K562 (cell line): Measurements from ENCODE around the gene ACTBL2. TPM values are rescaled to one million over a fixed set of nuclear protein-coding genes. Genes with fewer than 3 reads are reported as not detected.

Source experiments
- ATAC-seq: fragments of 200-7000 bp; cut with Tn5 transposase; 3 replicates; pipeline ENCODE4 v1.9.1; 2020; ENCODE audit warnings: moderate library complexity
- BruUV-seq: library from RNA; stranded (reverse); fragments of 400-500 nt; replicated peaks from 2 replicates; lab custom pipeline; 2021; lab: Mats Ljungman, UMichigan
- CTCF ChIA-PET: fragments of 300-600 bp; formaldehyde crosslinking; extraction: SDS; loops from one replicate; lab custom pipeline; 2021; ENCODE audit warnings: low intra/inter-chr PET ratio; lab: Yijun Ruan, JAX
- POLR2A ChIA-PET: fragments of 300-600, 350-650 bp; sonication (Branson Sonifier 250); formaldehyde crosslinking; extraction: SDS; loops from one replicate; lab custom pipeline; 2021; ENCODE audit warnings: antibody characterized with exemption, inconsistent platforms; lab: Yijun Ruan, JAX
- DNase-seq, 4 experiments: peaks; one replicate each; pipeline versions ENCODE4 v3.0.0 to v3.0.0-alpha.2; 2011 to 2018; ENCODE audit warnings: low spot score in 3 of 4, mixed read lengths in 3 of 4; ENCODE audit errors: extremely low read depth in 1 of 4
- FAIRE-seq: peaks from 2 replicates; lab custom pipeline; 2011; peaks lifted over from hg19 to GRCh38; lab: Jason Lieb, UNC
- H2AFZ ChIP-seq: 2 replicates; pipeline ENCODE4 v1.6.0; 2011; ENCODE audit warnings: low read depth, low read length, control low read depth, inconsistent platforms
- H3K27ac ChIP-seq: fragments of 200-600 bp; 3 replicates; pipeline ENCODE4 v1.8.0; 2011; ENCODE audit warnings: low read depth, mild to moderate bottlenecking, control low read depth, inconsistent platforms, low read length, moderate library complexity, mixed read lengths; ENCODE audit errors: extremely low read depth
- H3K27me3 ChIP-seq, 2 experiments: fragments of 300-600 bp in 1 of 2; 2 replicates in 1 of 2; 3 replicates in 1 of 2; pipeline versions ENCODE4 v1.6.0 to v1.8.0; 2011; ENCODE audit warnings: inconsistent platforms in 2 of 2, low read length in 2 of 2, mild to moderate bottlenecking in 1 of 2, mixed read lengths in 1 of 2, moderate library complexity in 1 of 2; ENCODE audit not compliant: control insufficient read depth in 2 of 2, insufficient read depth in 2 of 2
- H3K36me3 ChIP-seq: fragments of 300-600 bp; 3 replicates; pipeline ENCODE4 v1.8.0; 2011; ENCODE audit warnings: mild to moderate bottlenecking, low read length, inconsistent platforms; ENCODE audit not compliant: control insufficient read depth, insufficient read depth
- H3K4me1 ChIP-seq, 2 experiments: fragments of 200-600 bp in 1 of 2; replicated peaks in 1 of 2; 2 replicates in 1 of 2; 3 replicates in 1 of 2; pipeline versions ENCODE4 v1.5.1 to v1.8.0; 2011; ENCODE audit warnings: inconsistent platforms in 2 of 2, low read length in 2 of 2, mild to moderate bottlenecking in 1 of 2, mixed read lengths in 1 of 2, moderate library complexity in 1 of 2; ENCODE audit not compliant: control insufficient read depth in 2 of 2, insufficient read depth in 2 of 2
- H3K4me2 ChIP-seq: 2 replicates; pipeline ENCODE4 v1.6.1; 2011; ENCODE audit warnings: low read length, control low read depth, inconsistent platforms, mixed read lengths; ENCODE audit not compliant: insufficient read depth
- H3K4me3 ChIP-seq: fragments of 200-600 bp; sonication (generic), shearing (Covaris generic); 2 replicates; pipeline ENCODE4 v1.5.1; 2016; ENCODE audit warnings: control low read depth, inconsistent platforms
- H3K79me2 ChIP-seq: fragments of 200-600 bp; 3 replicates; pipeline ENCODE4 v1.8.0; 2011; ENCODE audit warnings: low read length, inconsistent platforms; ENCODE audit not compliant: control insufficient read depth, insufficient read depth
- H3K9ac ChIP-seq, 2 experiments: 2 replicates each; pipeline versions ENCODE4 v1.6.0 to v1.6.1; 2011; ENCODE audit warnings: low read depth in 2 of 2, low read length in 2 of 2, control low read depth in 1 of 2, inconsistent platforms in 1 of 2, mild to moderate bottlenecking in 1 of 2, mixed read lengths in 1 of 2; ENCODE audit not compliant: insufficient read depth in 1 of 2
- H3K9me1 ChIP-seq: one replicate; pipeline ENCODE4 v1.6.0; 2011; ENCODE audit warnings: inconsistent platforms, mild to moderate bottlenecking, low read length, moderate library complexity; ENCODE audit not compliant: control insufficient read depth, insufficient read depth
- H3K9me3 ChIP-seq: replicated peaks from 2 replicates; pipeline ENCODE4 v1.5.1; 2011; ENCODE audit warnings: low read depth, low read length, inconsistent platforms; ENCODE audit not compliant: control insufficient read depth, insufficient read depth
- H4K20me1 ChIP-seq: replicated peaks from 2 replicates; pipeline ENCODE4 v1.6.1; 2011; ENCODE audit warnings: low read length, inconsistent platforms, mixed read lengths; ENCODE audit not compliant: control insufficient read depth, insufficient read depth
- FOS ChIP-seq: IDR thresholded peaks from 3 replicates; pipeline ENCODE4 v1.6.1; 2011; ENCODE audit not compliant: insufficient read length; ENCODE audit errors: extremely low read depth
- GTF2E2 ChIP-seq: fragments of 200-800 bp; sonication (Bioruptor generic); IDR thresholded peaks from 2 replicates; pipeline ENCODE4 v1.6.1; 2016; ENCODE audit warnings: missing genetic modification characterization, missing compliant biosample characterization
- HNRNPL ChIP-seq: fragments of 200-400 bp; formaldehyde crosslinking; IDR thresholded peaks from 2 replicates; pipeline ENCODE4 v1.6.1; 2017; ENCODE audit warnings: low read depth, mild to moderate bottlenecking, low read length
- MCM3 ChIP-seq: fragments of 450-650 bp; IDR thresholded peaks from 2 replicates; pipeline ENCODE4 v1.6.1; 2016
- NR2C2 ChIP-seq, 2 experiments: fragments of 200-800 bp in 1 of 2; sonication (Bioruptor generic) in 1 of 2; sonication (generic) in 1 of 2; formaldehyde crosslinking in 1 of 2; IDR thresholded peaks; 2 replicates each; pipeline versions ENCODE4 v1.6.1 to v1.8.0; 2016 to 2022; ENCODE audit warnings: mild to moderate bottlenecking in 1 of 2, missing compliant biosample characterization in 1 of 2, missing genetic modification characterization in 1 of 2, missing genetic modification reagents in 1 of 2
- PTRF ChIP-seq: fragments of 450-650 bp; IDR thresholded peaks from 2 replicates; pipeline ENCODE4 v1.6.1; 2016; ENCODE audit warnings: mild to moderate bottlenecking, missing genetic modification characterization, missing compliant biosample characterization
- ZBTB26 ChIP-seq: fragments of 450-650 bp; formaldehyde crosslinking; IDR thresholded peaks from 2 replicates; pipeline ENCODE4 v1.4.0; 2022; ENCODE audit warnings: missing genetic modification characterization
- ZNF436 ChIP-seq: fragments of 250-450, 450-650 bp; sonication (Bioruptor Pico); formaldehyde crosslinking; IDR thresholded peaks from 2 replicates; pipeline ENCODE4 v1.7.0; 2020; ENCODE audit warnings: mild to moderate bottlenecking
- ZNF445 ChIP-seq: fragments of 250-450 bp; sonication (Bioruptor Pico); IDR thresholded peaks from 2 replicates; pipeline ENCODE4 v1.4.0; 2020; ENCODE audit warnings: low read depth, mild to moderate bottlenecking, moderate library complexity
- WGBS: fragments of 100-300 bp; shearing (Covaris generic); methylation state at CpG from one replicate; pipeline ENCODE4 v1.1.6; 2016; ENCODE audit warnings: low coverage, mixed read lengths; ENCODE audit not compliant: insufficient coverage; ENCODE audit errors: missing lambda C conversion rate; 5-methylcytosine and 5-hydroxymethylcytosine counted together
- in situ Hi-C: fragments of 300-500 bp; cut with MboI; formaldehyde crosslinking; loops from 4 replicates; pipeline ENCODE4 v1.15.0; 2018; ENCODE audit warnings: inconsistent platforms, mixed read lengths
- intact Hi-C: fragments of 100-400 bp; cut with micrococcal nuclease; formaldehyde crosslinking; loops from 2 replicates; pipeline ENCODE4 v1.14.2; 2022
- polyA plus RNA-seq, 8 experiments: library from polyadenylated mRNA; depleted of rRNA in 4 of 8; stranded (reverse) in 5 of 8; unstranded in 3 of 8; fragments of >200 nt; fragmentation: Nextera tagmentation in 2 of 8; fragmentation: Illumina TruSeq in 1 of 8; extraction: Ambion mirVana in 2 of 8; extraction: Trizol in 1 of 8; gene quantifications; 2 replicates each; pipeline versions ENCODE4 v1.2.1 to v1.2.3, GENCODE V29; 2011 to 2014; ENCODE audit warnings: inconsistent platforms in 1 of 8, missing spikeins in 1 of 8
- total RNA-seq, 7 experiments: library from RNA; depleted of rRNA in 6 of 7; stranded (reverse); fragments of >200 nt in 6 of 7; fragmentation: Illumina TruSeq in 2 of 7; extraction: Trizol in 2 of 7; gene quantifications; 2 replicates each; pipeline versions ENCODE4 v1.2.1 to v1.2.3, GENCODE V29; 2011 to 2021; ENCODE audit warnings: low replicate concordance in 1 of 7
- TF ChIP-seq, protein P1 (sequence below): fragments of 250-450 bp; sonication (Bioruptor Pico); IDR thresholded peaks from 2 replicates; pipeline ENCODE4 v1.8.0; 2021; ENCODE audit warnings: moderate library complexity, mild to moderate bottlenecking, inconsistent platforms
- TF ChIP-seq, protein P2 (sequence below): fragments of 250-450 bp; sonication (Bioruptor Pico); IDR thresholded peaks from 2 replicates; pipeline ENCODE4 v1.5.0; 2021

The ACTBL2 gene
- total and polyA plus RNA-seq, 9 of the 15 experiments (the other 6 are each of a cell fraction or from before 2014, with no cell fraction given): not detected

- no peaks in the 10 kb centered on the region for H3K79me2 ChIP-seq
- no peak overlapping the region for H2AFZ ChIP-seq
- no peak for TF ChIP-seq GTF2E2 (tag)
- no peak for TF ChIP-seq ZNF436 (CRISPR knock-in tag)
- TF ChIP-seq, protein P1, sequence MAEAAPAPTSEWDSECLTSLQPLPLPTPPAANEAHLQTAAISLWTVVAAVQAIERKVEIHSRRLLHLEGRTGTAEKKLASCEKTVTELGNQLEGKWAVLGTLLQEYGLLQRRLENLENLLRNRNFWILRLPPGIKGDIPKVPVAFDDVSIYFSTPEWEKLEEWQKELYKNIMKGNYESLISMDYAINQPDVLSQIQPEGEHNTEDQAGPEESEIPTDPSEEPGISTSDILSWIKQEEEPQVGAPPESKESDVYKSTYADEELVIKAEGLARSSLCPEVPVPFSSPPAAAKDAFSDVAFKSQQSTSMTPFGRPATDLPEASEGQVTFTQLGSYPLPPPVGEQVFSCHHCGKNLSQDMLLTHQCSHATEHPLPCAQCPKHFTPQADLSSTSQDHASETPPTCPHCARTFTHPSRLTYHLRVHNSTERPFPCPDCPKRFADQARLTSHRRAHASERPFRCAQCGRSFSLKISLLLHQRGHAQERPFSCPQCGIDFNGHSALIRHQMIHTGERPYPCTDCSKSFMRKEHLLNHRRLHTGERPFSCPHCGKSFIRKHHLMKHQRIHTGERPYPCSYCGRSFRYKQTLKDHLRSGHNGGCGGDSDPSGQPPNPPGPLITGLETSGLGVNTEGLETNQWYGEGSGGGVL (CRISPR knock-in tag): no peak
- no peaks in the 10 kb centered on the region for H3K27me3 ChIP-seq
- H3K27ac ChIP-seq: no peak overlapping the region
- peaks cover 0 to 6% of the 10 kb centered on the region in 2 experiments; a peak in 3 of 5 replicates for H3K4me1 ChIP-seq
- H3K4me3 ChIP-seq: no peak overlapping the region
- H4K20me1 ChIP-seq: no peaks in the 10 kb centered on the region
- DNase-seq (no peak), FAIRE-seq (no peak), ATAC-seq (no peak)
- no peak overlapping the region for H3K4me2 ChIP-seq
- ChIA-PET POLR2A (interaction anchor here (0.7 kb wide), 1 partner anchor 150 kb away, joined by 3 read pairs; no protein-coding TSS in a partner anchor), CTCF (no interaction called here)
- in situ Hi-C loops: no loop called here
- intact Hi-C loops: no loop called here
- no peak overlapping the region for H3K9ac ChIP-seq
- H3K36me3 ChIP-seq: no peaks in the 10 kb centered on the region
- no TSS peak for BruUV-seq
- H3K9me1 ChIP-seq: no peaks in the 10 kb centered on the region
- H3K9me3 ChIP-seq: no peaks in the 10 kb centered on the region
These were observed 35.0 kb downstream of the ACTBL2 start for GRCh38 chr5:57447658-57448057.

- no peaks in the 10 kb centered on the region for H3K9me1 ChIP-seq
- ChIA-PET POLR2A (interaction anchor here (0.7 kb wide), 1 partner anchor 151 kb away, joined by 3 read pairs; no protein-coding TSS in a partner anchor), CTCF (no interaction called here)
- H3K27me3 ChIP-seq: no peaks in the 10 kb centered on the region
- DNase-seq (no peak), FAIRE-seq (no peak), ATAC-seq (no peak)
- H3K9me3 ChIP-seq: no peaks in the 10 kb centered on the region
- no peak overlapping the region for H3K4me2 ChIP-seq
- 26% methylated on average over 2 of the region's 2 CpGs for WGBS
- intact Hi-C loops: no loop called here
- no peak overlapping the region for H3K27ac ChIP-seq
- H3K4me1 ChIP-seq: peaks cover 2 to 13% of the 10 kb centered on the region in 2 experiments; a peak in 3 of 5 replicates
- no peak overlapping the region for H3K4me3 ChIP-seq
- H3K79me2 ChIP-seq: no peaks in the 10 kb centered on the region
- H3K36me3 ChIP-seq: no peaks in the 10 kb centered on the region
- no peak overlapping the region for H2AFZ ChIP-seq
- H3K9ac ChIP-seq: no peak overlapping the region
- no TSS peak for BruUV-seq
- H4K20me1 ChIP-seq: no peaks in the 10 kb centered on the region
- in situ Hi-C loops: no loop called here
- TF ChIP-seq MCM3 (no peak), HNRNPL (no peak), NR2C2 (CRISPR knock-in tag; IDR thresholded peaks at IDR 0.05) (no peak), NR2C2 (tag; IDR thresholded peaks at IDR 0.05) (no peak), PTRF (tag) (no peak), FOS (no peak), ZNF445 (CRISPR knock-in tag) (no peak), ZBTB26 (CRISPR knock-in tag) (no peak)
- TF ChIP-seq, protein P2, sequence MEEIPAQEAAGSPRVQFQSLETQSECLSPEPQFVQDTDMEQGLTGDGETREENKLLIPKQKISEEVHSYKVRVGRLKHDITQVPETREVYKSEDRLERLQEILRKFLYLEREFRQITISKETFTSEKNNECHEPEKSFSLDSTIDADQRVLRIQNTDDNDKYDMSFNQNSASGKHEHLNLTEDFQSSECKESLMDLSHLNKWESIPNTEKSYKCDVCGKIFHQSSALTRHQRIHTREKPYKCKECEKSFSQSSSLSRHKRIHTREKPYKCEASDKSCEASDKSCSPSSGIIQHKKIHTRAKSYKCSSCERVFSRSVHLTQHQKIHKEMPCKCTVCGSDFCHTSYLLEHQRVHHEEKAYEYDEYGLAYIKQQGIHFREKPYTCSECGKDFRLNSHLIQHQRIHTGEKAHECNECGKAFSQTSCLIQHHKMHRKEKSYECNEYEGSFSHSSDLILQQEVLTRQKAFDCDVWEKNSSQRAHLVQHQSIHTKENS (CRISPR knock-in tag): no peak
These were observed 35.6 kb downstream of the ACTBL2 start for GRCh38 chr5:57446966-57447365.
